Stimulated activated naive CD4-positive, alpha-beta T cell treated with Interleukin-2 at 50 U/mL for 16 hours (primary cell): Measurements from ENCODE around the gene ANAPC4.

ENCODE experiments used
- DNase-seq: peaks from one replicate; lab custom pipeline; 2025; lab: John Stamatoyannopoulos, UW

The ANAPC4 gene

GRCh38 chr4:25377572-25378436 is 741 bp downstream of the ANAPC4 start:
- no peak for DNase-seq

- DNase-seq: no peak
These were observed 1.3 kb downstream of the ANAPC4 start for GRCh38 chr4:25378437-25378743.

- DNase-seq: no peak
These were observed 2.5 kb downstream of the ANAPC4 start for GRCh38 chr4:25379591-25379990.

- DNase-seq: no peak
These were observed 6.6 kb downstream of the ANAPC4 start for GRCh38 chr4:25383647-25384046.

- DNase-seq: no peak
These were observed 9.9 kb downstream of the ANAPC4 start for GRCh38 chr4:25386926-25387325.

GRCh38 chr4:25397305-25397704 is 20.2 kb downstream of the ANAPC4 start:
- DNase-seq: no peak

- no peak for DNase-seq
These were observed 22.4 kb downstream of the ANAPC4 start for GRCh38 chr4:25399510-25399909.

GRCh38 chr4:25401066-25401465 is 24.0 kb downstream of the ANAPC4 start:
- no peak for DNase-seq

- DNase-seq: no peak
These were observed 25.5 kb downstream of the ANAPC4 start for GRCh38 chr4:25402521-25402920.

GRCh38 chr4:25403699-25404098 is 26.6 kb downstream of the ANAPC4 start:
- DNase-seq: no peak

- no peak for DNase-seq
These were observed 28.4 kb downstream of the ANAPC4 start for GRCh38 chr4:25405453-25405852.

- DNase-seq: no peak
These were observed 29.1 kb downstream of the ANAPC4 start for GRCh38 chr4:25406081-25406692.

GRCh38 chr4:25410820-25411529 is 33.9 kb downstream of the ANAPC4 start:
- no peak for DNase-seq

GRCh38 chr4:25413261-25413660 is 36.2 kb downstream of the ANAPC4 start:
- no peak for DNase-seq

- no peak for DNase-seq
These were observed 40.0 kb downstream of the ANAPC4 start for GRCh38 chr4:25417014-25417413.

- no peak for DNase-seq
These were observed 43.9 kb downstream of the ANAPC4 start for GRCh38 chr4:25420931-25421330.

GRCh38 chr4:25421816-25422525 is 44.9 kb downstream of the ANAPC4 start:
- DNase-seq: no peak

- DNase-seq: no peak
These were observed 46.5 kb downstream of the ANAPC4 start for GRCh38 chr4:25423548-25423947.

- DNase-seq: no peak
These were observed 47.6 kb downstream of the ANAPC4 start for GRCh38 chr4:25424539-25425228.

GRCh38 chr4:25425361-25425760 is 48.3 kb downstream of the ANAPC4 start:
- no peak for DNase-seq

GRCh38 chr4:25427871-25428270 is 50.8 kb downstream of the ANAPC4 start:
- DNase-seq: no peak

GRCh38 chr4:25430630-25431029 is 53.6 kb downstream of the ANAPC4 start:
- no peak for DNase-seq
